Measurements from ENCODE around the gene PTDSS2. TPM values are rescaled to one million over a fixed set of nuclear protein-coding genes. Genes with fewer than 3 reads are reported as not detected.

The PTDSS2 gene
- total and polyA plus RNA-seq, 2 of the 13 experiments (the other 11 are each of a cell fraction or from before 2014, with no cell fraction given): 21.7 to 26.4 TPM

DNA sequence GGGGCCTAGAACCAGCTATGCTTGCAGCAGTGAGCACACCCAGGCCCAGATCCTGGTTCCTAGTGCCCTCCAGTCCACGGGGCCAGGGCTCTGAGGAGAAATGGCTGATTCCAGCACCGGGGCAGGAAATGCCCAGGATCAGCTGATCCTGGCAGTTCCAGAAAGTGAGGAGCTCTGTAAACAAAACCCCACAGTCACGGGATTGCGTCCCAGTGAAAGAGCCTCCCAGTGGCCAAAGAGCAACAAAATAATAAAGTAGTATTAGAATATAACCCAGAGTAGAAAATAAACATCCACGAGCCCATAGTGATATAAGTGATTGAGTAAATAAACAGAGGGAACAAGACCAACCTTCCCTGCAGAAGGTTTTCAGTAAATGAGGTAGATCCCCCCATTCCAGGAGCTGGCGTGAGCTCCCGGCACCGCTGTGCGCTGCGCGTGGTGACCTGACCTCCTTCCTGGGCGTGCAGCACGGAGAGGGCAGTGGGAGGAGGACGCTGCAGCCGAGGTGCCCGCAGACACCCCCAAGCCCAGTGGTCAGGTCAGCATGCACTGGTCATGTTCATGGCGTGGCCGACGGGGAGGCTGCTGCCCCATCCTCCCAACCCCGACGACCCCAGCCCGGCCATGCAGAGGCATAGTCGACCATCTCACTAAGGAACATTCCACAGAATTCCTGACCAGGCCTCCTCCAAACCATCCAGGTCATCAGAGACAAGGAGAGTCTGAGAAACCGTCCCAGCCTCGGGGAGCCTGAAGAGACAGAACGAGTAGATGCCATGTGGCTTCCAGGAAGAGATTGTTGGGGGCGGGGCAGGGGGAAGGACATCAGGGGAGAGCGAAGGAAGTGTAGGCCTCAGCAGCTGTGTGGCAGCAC is 19.8 kb downstream of the PTDSS2 start (continued):
- TF ChIP-seq EED (CRISPR knock-in tag; IDR thresholded peaks at IDR 0.05) (no peak), ZNF343 (CRISPR knock-in tag; IDR thresholded peaks at IDR 0.05) (peak; percentile 42; the same call in 1 of the 2 replicates), ZFP36L2 (CRISPR knock-in tag; IDR thresholded peaks at IDR 0.05) (no peak), SRSF9 (IDR thresholded peaks at IDR 0.05; ENCODE audit: borderline replicate concordance, insufficient read depth, low read depth, low read length, poor library complexity, severe bottlenecking) (no peak), RARA (CRISPR knock-in tag; IDR thresholded peaks at IDR 0.05) (0 out of 2 replicates have a peak, but pooled peaks have one; percentile 36), TBX2 (CRISPR knock-in tag; IDR thresholded peaks at IDR 0.05; ENCODE audit: borderline replicate concordance) (peak; percentile 53; the same call in 1 of the 2 replicates), IRF2 (CRISPR knock-in tag; IDR thresholded peaks at IDR 0.05) (peak; percentile 23; the same call in 1 of the 2 replicates), RFX5 (IDR thresholded peaks at IDR 0.05; ENCODE audit: low read depth, low read length) (no peak), DMAP1 (CRISPR knock-in tag; IDR thresholded peaks at IDR 0.05) (peak; percentile 70), ZNF235 (CRISPR knock-in tag; IDR thresholded peaks at IDR 0.05; ENCODE audit: borderline replicate concordance) (no peak; the same call in 1 of the 2 replicates), YY1 (IDR thresholded peaks at IDR 0.05; ENCODE audit: insufficient read depth, insufficient replicate concordance, low read depth, low read length) (peak; percentile 86), MTF1 (CRISPR knock-in tag; IDR thresholded peaks at IDR 0.05) (no peak), SIN3A (IDR thresholded peaks at IDR 0.05; ENCODE audit: borderline replicate concordance, low read depth, low read length) (0 out of 2 replicates have a peak, but pooled peaks have one; percentile 69), NR2C2 (CRISPR knock-in tag; IDR thresholded peaks at IDR 0.05; ENCODE audit: borderline replicate concordance) (no peak), SETDB1 (CRISPR knock-in tag; IDR thresholded peaks at IDR 0.05; ENCODE audit: borderline replicate concordance) (no peak)
- TF ChIP-seq, protein P1, sequence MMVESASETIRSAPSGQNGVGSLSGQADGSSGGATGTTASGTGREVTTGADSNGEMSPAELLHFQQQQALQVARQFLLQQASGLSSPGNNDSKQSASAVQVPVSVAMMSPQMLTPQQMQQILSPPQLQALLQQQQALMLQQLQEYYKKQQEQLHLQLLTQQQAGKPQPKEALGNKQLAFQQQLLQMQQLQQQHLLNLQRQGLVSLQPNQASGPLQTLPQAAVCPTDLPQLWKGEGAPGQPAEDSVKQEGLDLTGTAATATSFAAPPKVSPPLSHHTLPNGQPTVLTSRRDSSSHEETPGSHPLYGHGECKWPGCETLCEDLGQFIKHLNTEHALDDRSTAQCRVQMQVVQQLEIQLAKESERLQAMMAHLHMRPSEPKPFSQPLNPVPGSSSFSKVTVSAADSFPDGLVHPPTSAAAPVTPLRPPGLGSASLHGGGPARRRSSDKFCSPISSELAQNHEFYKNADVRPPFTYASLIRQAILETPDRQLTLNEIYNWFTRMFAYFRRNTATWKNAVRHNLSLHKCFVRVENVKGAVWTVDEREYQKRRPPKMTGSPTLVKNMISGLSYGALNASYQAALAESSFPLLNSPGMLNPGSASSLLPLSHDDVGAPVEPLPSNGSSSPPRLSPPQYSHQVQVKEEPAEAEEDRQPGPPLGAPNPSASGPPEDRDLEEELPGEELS (CRISPR knock-in tag; IDR thresholded peaks at IDR 0.05): peak; percentile 75
- TF ChIP-seq, protein P2, sequence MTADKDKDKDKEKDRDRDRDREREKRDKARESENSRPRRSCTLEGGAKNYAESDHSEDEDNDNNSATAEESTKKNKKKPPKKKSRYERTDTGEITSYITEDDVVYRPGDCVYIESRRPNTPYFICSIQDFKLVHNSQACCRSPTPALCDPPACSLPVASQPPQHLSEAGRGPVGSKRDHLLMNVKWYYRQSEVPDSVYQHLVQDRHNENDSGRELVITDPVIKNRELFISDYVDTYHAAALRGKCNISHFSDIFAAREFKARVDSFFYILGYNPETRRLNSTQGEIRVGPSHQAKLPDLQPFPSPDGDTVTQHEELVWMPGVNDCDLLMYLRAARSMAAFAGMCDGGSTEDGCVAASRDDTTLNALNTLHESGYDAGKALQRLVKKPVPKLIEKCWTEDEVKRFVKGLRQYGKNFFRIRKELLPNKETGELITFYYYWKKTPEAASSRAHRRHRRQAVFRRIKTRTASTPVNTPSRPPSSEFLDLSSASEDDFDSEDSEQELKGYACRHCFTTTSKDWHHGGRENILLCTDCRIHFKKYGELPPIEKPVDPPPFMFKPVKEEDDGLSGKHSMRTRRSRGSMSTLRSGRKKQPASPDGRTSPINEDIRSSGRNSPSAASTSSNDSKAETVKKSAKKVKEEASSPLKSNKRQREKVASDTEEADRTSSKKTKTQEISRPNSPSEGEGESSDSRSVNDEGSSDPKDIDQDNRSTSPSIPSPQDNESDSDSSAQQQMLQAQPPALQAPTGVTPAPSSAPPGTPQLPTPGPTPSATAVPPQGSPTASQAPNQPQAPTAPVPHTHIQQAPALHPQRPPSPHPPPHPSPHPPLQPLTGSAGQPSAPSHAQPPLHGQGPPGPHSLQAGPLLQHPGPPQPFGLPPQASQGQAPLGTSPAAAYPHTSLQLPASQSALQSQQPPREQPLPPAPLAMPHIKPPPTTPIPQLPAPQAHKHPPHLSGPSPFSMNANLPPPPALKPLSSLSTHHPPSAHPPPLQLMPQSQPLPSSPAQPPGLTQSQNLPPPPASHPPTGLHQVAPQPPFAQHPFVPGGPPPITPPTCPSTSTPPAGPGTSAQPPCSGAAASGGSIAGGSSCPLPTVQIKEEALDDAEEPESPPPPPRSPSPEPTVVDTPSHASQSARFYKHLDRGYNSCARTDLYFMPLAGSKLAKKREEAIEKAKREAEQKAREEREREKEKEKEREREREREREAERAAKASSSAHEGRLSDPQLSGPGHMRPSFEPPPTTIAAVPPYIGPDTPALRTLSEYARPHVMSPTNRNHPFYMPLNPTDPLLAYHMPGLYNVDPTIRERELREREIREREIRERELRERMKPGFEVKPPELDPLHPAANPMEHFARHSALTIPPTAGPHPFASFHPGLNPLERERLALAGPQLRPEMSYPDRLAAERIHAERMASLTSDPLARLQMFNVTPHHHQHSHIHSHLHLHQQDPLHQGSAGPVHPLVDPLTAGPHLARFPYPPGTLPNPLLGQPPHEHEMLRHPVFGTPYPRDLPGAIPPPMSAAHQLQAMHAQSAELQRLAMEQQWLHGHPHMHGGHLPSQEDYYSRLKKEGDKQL (CRISPR knock-in tag; IDR thresholded peaks at IDR 0.05; ENCODE audit: low read depth): no peak
- TF ChIP-seq, protein P3, sequence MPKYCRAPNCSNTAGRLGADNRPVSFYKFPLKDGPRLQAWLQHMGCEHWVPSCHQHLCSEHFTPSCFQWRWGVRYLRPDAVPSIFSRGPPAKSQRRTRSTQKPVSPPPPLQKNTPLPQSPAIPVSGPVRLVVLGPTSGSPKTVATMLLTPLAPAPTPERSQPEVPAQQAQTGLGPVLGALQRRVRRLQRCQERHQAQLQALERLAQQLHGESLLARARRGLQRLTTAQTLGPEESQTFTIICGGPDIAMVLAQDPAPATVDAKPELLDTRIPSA (CRISPR knock-in tag; IDR thresholded peaks at IDR 0.05; ENCODE audit: borderline replicate concordance): no peak
